CD4-positive, alpha-beta T cell (primary cell): ENCODE measurements around the gene ADCY7. TPM values are rescaled to one million over a fixed set of nuclear protein-coding genes. Genes with fewer than 3 reads are reported as not detected.

ENCODE experiments used
- ATAC-seq: fragments of 200-7000 bp; cut with Tn5 transposase; one replicate; pipeline ENCODE4 v1.10.0; 2022; ENCODE audit warnings: mild to moderate bottlenecking; ENCODE audit not compliant: poor library complexity
- CTCF ChIA-PET: fragments of 350-600 bp; sonication (Branson Sonifier 250); formaldehyde crosslinking; loops from one replicate; lab custom pipeline; 2021; ENCODE audit warnings: antibody characterized with exemption, inconsistent platforms; lab: Charles Lee
- POLR2A ChIA-PET: fragments of 350-600 bp; sonication (Branson Sonifier 250); formaldehyde crosslinking; loops from one replicate; lab custom pipeline; 2021; ENCODE audit warnings: antibody characterized with exemption, inconsistent platforms; lab: Charles Lee
- DNase-seq, 14 experiments: peaks; one replicate each; pipeline ENCODE4 v3.0.0-alpha.2; 2013 to 2020; ENCODE audit warnings: mixed read lengths in 2 of 14
- H3K27ac ChIP-seq, 2 donors: one replicate each; pipeline versions ENCODE4 v1.5.1 to v1.7.0; 2013; ENCODE audit warnings: low read length in 2 of 2, low read depth in 1 of 2, mild to moderate bottlenecking in 1 of 2
- H3K27me3 ChIP-seq, 2 experiments: 1 replicate in 1 of 2; 2 replicates in 1 of 2; pipeline versions ENCODE4 v1.6.1 to v1.7.0; 2013; ENCODE audit warnings: low read length in 2 of 2, control low read depth in 1 of 2, mild to moderate bottlenecking in 1 of 2, moderate library complexity in 1 of 2; ENCODE audit not compliant: insufficient read depth in 2 of 2, control insufficient read depth in 1 of 2
- H3K36me3 ChIP-seq: one replicate; pipeline ENCODE4 v1.6.1; 2013; ENCODE audit warnings: low read length, control low read depth; ENCODE audit not compliant: insufficient read depth
- H3K4me1 ChIP-seq: one replicate; pipeline ENCODE4 v1.6.1; 2013; ENCODE audit warnings: low read length, control low read depth; ENCODE audit not compliant: insufficient read depth
- H3K4me3 ChIP-seq: one replicate; pipeline ENCODE4 v1.5.1; 2013; ENCODE audit warnings: mild to moderate bottlenecking, low read length, moderate library complexity
- H3K9me3 ChIP-seq, 2 experiments: 1 replicate in 1 of 2; 2 replicates in 1 of 2; pipeline versions ENCODE4 v1.6.1 to v1.7.0; 2013; ENCODE audit warnings: low read length in 2 of 2, mild to moderate bottlenecking in 2 of 2, control low read depth in 1 of 2, moderate library complexity in 1 of 2; ENCODE audit not compliant: control insufficient read depth in 1 of 2, insufficient read depth in 1 of 2
- H3K27ac Mint-ChIP-seq: one replicate; pipeline ENCODE4 v1.8.0; 2020; ENCODE audit warnings: mixed read lengths
- H3K27me3 Mint-ChIP-seq: one replicate; pipeline ENCODE4 v1.8.0; 2021; ENCODE audit warnings: mixed read lengths
- H3K36me3 Mint-ChIP-seq: one replicate; pipeline ENCODE4 v1.8.0; 2021; ENCODE audit warnings: low read depth, mixed read lengths
- H3K4me1 Mint-ChIP-seq: one replicate; pipeline ENCODE4 v1.8.0; 2021; ENCODE audit warnings: low read depth, mixed read lengths
- H3K4me3 Mint-ChIP-seq: one replicate; pipeline ENCODE4 v1.8.0; 2020; ENCODE audit warnings: mild to moderate bottlenecking, mixed read lengths
- H3K9me3 Mint-ChIP-seq: one replicate; pipeline ENCODE4 v1.8.0; 2020; ENCODE audit warnings: mixed read lengths
- intact Hi-C, 2 experiments: fragments of 100-400 bp; cut with DNase I in 1 of 2; cut with micrococcal nuclease in 1 of 2; formaldehyde crosslinking; loops; one replicate each; pipeline versions ENCODE4 v1.15.1 to v1.9.0; 2023 to 2025; cut with DNase I, micrococcal nuclease
- total RNA-seq, 174 experiments: library from RNA in 2 of 174; stranded (reverse) in 2 of 174; gene quantifications; one replicate each; pipeline ENCODE4 v1.2.3 and lab custom pipeline; 2021 to 2026
- TF ChIP-seq, protein P1 (sequence below): fragments of 200-600 bp; IDR thresholded peaks from one replicate; pipeline ENCODE4 v1.8.0; 2022; ENCODE audit warnings: antibody characterized with exemption, mild to moderate bottlenecking

Gene ADCY7
- total RNA-seq, 2 experiments from 2014 or later = 136 to 147 TPM

- TF ChIP-seq, protein P1, sequence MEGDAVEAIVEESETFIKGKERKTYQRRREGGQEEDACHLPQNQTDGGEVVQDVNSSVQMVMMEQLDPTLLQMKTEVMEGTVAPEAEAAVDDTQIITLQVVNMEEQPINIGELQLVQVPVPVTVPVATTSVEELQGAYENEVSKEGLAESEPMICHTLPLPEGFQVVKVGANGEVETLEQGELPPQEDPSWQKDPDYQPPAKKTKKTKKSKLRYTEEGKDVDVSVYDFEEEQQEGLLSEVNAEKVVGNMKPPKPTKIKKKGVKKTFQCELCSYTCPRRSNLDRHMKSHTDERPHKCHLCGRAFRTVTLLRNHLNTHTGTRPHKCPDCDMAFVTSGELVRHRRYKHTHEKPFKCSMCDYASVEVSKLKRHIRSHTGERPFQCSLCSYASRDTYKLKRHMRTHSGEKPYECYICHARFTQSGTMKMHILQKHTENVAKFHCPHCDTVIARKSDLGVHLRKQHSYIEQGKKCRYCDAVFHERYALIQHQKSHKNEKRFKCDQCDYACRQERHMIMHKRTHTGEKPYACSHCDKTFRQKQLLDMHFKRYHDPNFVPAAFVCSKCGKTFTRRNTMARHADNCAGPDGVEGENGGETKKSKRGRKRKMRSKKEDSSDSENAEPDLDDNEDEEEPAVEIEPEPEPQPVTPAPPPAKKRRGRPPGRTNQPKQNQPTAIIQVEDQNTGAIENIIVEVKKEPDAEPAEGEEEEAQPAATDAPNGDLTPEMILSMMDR = no peak
- Mint-ChIP-seq H3K27ac (no peak overlapping the region), H3K36me3 (no peaks in the 10 kb centered on the region), H3K4me1 (peaks cover 25% of the 10 kb centered on the region), H3K4me3 (no peak overlapping the region), H3K27me3 (no peaks in the 10 kb centered on the region), H3K9me3 (no peaks in the 10 kb centered on the region)
- H3K27ac ChIP-seq = no peak overlapping the region
- peak in 1 of 14 experiments; percentile 25 for DNase-seq
- POLR2A ChIA-PET = interaction anchor here (1.2 kb wide), 1 partner anchor 14 kb away, joined by 4 read pairs; no protein-coding TSS in a partner anchor
- no peak for ATAC-seq
- H3K4me1 ChIP-seq = peaks cover 8% of the 10 kb centered on the region
- intact Hi-C loops = loop anchor here in 1 of 2 experiments (10.0 kb wide), 1 partner anchor 55 kb away; no protein-coding TSS in a partner anchor
- H3K27me3 ChIP-seq = no peaks in the 10 kb centered on the region
- peaks cover 0 to 8% of the 10 kb centered on the region in 2 experiments for H3K9me3 ChIP-seq
- H3K4me3 ChIP-seq = no peak overlapping the region
- H3K36me3 ChIP-seq = no peaks in the 10 kb centered on the region
- CTCF ChIA-PET = no interaction called here
Measured at GRCh38 chr16:50259334-50260205, 6.8 kb upstream of the ADCY7 start.

DNA sequence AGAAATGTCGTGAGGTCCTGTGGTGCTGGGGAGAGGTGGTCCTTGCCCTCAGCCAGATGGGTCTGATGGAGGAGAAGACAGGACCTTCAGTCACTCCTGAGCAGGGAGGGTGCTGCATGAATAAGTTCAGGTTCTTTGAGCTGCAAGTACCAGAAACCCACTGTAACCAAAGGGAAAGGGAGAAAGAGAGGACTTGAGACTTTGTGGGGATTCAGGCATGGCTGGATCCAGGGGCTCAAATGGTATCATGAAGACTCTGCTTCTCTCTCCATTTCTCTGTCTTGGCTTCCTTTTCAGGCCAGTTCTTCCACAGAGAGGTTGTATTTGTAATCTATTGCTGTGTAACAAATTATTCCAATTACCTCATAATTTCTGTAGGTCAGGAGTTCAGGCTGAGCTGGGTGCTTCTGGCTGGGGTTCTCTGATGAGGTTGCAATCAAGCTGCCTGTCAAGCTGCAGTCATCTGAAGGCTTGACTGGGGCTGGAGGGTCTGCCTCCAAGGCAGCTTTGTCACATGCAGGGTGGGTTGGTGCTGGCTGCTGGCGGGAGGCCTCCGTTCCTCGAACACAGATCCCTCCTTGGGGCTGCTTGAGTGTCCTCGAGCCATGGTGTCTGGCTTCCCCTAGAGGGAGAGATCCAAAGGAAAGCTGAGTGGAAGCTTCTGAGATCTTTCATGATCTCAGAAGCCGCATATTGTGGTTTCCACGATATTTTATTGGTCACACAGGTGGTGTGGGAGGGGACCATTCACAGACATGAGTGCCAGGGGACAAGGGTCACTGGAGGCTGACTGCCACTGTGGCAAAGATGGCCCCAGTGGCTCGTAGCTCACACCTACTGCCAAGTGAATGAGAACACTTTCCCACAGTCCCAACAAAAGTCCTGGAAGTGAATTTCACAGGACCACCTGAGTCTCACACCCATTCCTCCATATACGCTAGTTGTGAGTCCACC lies 5.9 kb upstream of the ADCY7 start:
- no peak overlapping the region for H3K27ac ChIP-seq
- DNase-seq = no peak
- H3K36me3 ChIP-seq = no peaks in the 10 kb centered on the region
- Mint-ChIP-seq H3K9me3 (no peaks in the 10 kb centered on the region), H3K27ac (no peak overlapping the region), H3K27me3 (no peaks in the 10 kb centered on the region), H3K36me3 (no peaks in the 10 kb centered on the region), H3K4me1 (peaks cover 33% of the 10 kb centered on the region), H3K4me3 (no peak overlapping the region)
- POLR2A ChIA-PET = interaction anchor here (1.2 kb wide), 1 partner anchor 13 kb away, joined by 4 read pairs; no protein-coding TSS in a partner anchor
- H3K9me3 ChIP-seq = peaks cover 0 to 7% of the 10 kb centered on the region in 2 experiments
- H3K4me1 ChIP-seq = peaks cover 14% of the 10 kb centered on the region
- TF ChIP-seq, protein P1 = no peak
- H3K27me3 ChIP-seq = no peaks in the 10 kb centered on the region
- CTCF ChIA-PET = no interaction called here
- intact Hi-C loops = loop anchor here in 1 of 2 experiments (10.0 kb wide), 1 partner anchor 54 kb away; no protein-coding TSS in a partner anchor
- no peak overlapping the region for H3K4me3 ChIP-seq
- no peak for ATAC-seq

- H3K27me3 ChIP-seq = no peaks in the 10 kb centered on the region
- H3K4me1 Mint-ChIP-seq = peaks cover 40% of the 10 kb centered on the region
- TF ChIP-seq, protein P1 = no peak
- H3K4me1 ChIP-seq = peaks cover 22% of the 10 kb centered on the region
- H3K9me3 Mint-ChIP-seq = no peaks in the 10 kb centered on the region
- ATAC-seq = no peak
- intact Hi-C loops = loop anchor here in 1 of 2 experiments (10.0 kb wide), 1 partner anchor 54 kb away; no protein-coding TSS in a partner anchor
- ChIA-PET POLR2A (no interaction called here), CTCF (no interaction called here)
- no peak for DNase-seq
- H3K4me3 ChIP-seq = no peak overlapping the region
- no peak overlapping the region for H3K27ac Mint-ChIP-seq
- no peaks in the 10 kb centered on the region for H3K36me3 ChIP-seq
- peaks cover 0 to 4% of the 10 kb centered on the region in 2 experiments for H3K9me3 ChIP-seq
- H3K27ac ChIP-seq = no peak overlapping the region
- H3K36me3 Mint-ChIP-seq = peaks cover under 1% of the 10 kb centered on the region
- no peaks in the 10 kb centered on the region for H3K27me3 Mint-ChIP-seq
- H3K4me3 Mint-ChIP-seq = no peak overlapping the region
Measured at GRCh38 chr16:50261160-50261706, 5.1 kb upstream of the ADCY7 start.
